ENCODE results near the gene ATP5F1D. TPM values are rescaled to one million over a fixed set of nuclear protein-coding genes. Genes with fewer than 3 reads are reported as not detected.

ATP5F1D gene
- total and polyA plus RNA-seq, 2 donors (not counting 3 experiments of a cell fraction or from before 2014, with no cell fraction given) = 167 to 192 TPM

DNA sequence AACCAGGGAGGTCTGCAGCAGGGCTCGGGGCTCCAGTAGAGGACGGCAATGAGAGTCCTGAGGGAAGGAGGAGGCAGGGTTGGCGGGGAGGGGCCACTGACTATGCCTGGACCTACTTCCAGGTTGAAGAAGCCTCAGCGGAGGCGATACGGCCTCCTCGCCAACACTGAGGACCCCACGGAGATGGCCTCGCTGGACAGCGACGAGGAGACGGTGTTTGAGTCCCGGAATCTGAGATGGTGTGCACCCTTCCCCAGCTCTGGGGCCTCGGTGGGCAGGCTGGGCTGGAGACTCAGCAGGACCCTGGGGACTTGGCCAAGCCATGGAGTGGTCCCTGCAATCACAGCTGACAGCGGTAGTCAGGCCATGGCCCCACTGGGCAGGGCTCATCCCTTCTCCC is 35.5 kb downstream of the ATP5F1D start:
- BruUV-seq (replicated peaks) = no TSS peak
- H4K20me1 ChIP-seq (replicated peaks; ENCODE audit: control insufficient read depth, extremely low read depth, insufficient read depth, low read length) = no peaks in the 10 kb centered on the region
- H3K9me1 ChIP-seq (replicated peaks; ENCODE audit: control insufficient read depth, extremely low read depth, insufficient read depth, low read length) = no peaks in the 10 kb centered on the region
- dilution Hi-C loops (cut with MboI; ENCODE audit: extremely low pct_ligation_motif_present, low sequenced_read_pairs) (no loop called here), intact Hi-C loops (cut with micrococcal nuclease) (no loop called here)
- TF ChIP-seq EZH2 (IDR thresholded peaks at IDR 0.05; ENCODE audit: borderline replicate concordance, low read depth, low read length, severe bottlenecking) = no peak
- TF ChIP-seq, protein P1, sequence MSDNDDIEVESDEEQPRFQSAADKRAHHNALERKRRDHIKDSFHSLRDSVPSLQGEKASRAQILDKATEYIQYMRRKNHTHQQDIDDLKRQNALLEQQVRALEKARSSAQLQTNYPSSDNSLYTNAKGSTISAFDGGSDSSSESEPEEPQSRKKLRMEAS (IDR thresholded peaks at IDR 0.05; ENCODE audit: insufficient read depth, insufficient read length) = no peak
- TF ChIP-seq FOS (IDR thresholded peaks at IDR 0.05; ENCODE audit: borderline replicate concordance, insufficient read depth, low read length) = no peak
- TF ChIP-seq, protein P2, sequence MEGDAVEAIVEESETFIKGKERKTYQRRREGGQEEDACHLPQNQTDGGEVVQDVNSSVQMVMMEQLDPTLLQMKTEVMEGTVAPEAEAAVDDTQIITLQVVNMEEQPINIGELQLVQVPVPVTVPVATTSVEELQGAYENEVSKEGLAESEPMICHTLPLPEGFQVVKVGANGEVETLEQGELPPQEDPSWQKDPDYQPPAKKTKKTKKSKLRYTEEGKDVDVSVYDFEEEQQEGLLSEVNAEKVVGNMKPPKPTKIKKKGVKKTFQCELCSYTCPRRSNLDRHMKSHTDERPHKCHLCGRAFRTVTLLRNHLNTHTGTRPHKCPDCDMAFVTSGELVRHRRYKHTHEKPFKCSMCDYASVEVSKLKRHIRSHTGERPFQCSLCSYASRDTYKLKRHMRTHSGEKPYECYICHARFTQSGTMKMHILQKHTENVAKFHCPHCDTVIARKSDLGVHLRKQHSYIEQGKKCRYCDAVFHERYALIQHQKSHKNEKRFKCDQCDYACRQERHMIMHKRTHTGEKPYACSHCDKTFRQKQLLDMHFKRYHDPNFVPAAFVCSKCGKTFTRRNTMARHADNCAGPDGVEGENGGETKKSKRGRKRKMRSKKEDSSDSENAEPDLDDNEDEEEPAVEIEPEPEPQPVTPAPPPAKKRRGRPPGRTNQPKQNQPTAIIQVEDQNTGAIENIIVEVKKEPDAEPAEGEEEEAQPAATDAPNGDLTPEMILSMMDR (IDR thresholded peaks at IDR 0.05; ENCODE audit: extremely low read depth in 1 of 2, insufficient read depth in 1 of 2, low read depth in 1 of 2, low read length in 2 of 2) = no peak
- TF ChIP-seq POLR2AphosphoS5 (IDR thresholded peaks at IDR 0.05; ENCODE audit: insufficient read depth, low read depth, low read length) = no peak
- no peak for TF ChIP-seq JUN (IDR thresholded peaks at IDR 0.05; ENCODE audit: borderline replicate concordance, insufficient read depth, insufficient read length, low read depth)
- no peak for TF ChIP-seq GATA2 (IDR thresholded peaks at IDR 0.05; ENCODE audit: insufficient read depth, insufficient read length, low read depth, low read length)
- no peak for TF ChIP-seq MYC (IDR thresholded peaks at IDR 0.05; ENCODE audit: low read depth, low read length)
- TF ChIP-seq POLR2A (IDR thresholded peaks at IDR 0.05; ENCODE audit: low read depth, low read length) = no peak
- FAIRE-seq (no peak), DNase-seq (ENCODE audit: low read depth, low spot score) (no peak)
- H3K9ac ChIP-seq (replicated peaks; ENCODE audit: extremely low read depth, insufficient read depth, low read length) = no peak overlapping the region
- ChIA-PET CTCF (no interaction called here), POLR2A (interaction anchor here (1.0 kb wide), 1 partner anchor 8 kb away, joined by 3 read pairs; the partner anchor contains the start of gene CIRBP)
- H2AFZ ChIP-seq (ENCODE audit: low read depth, low read length) = no peak overlapping the region
- H3K4me1 ChIP-seq (ENCODE audit: control insufficient read depth, extremely low read depth, insufficient read depth, low read length) = peaks cover 18% of the 10 kb centered on the region
- H3K79me2 ChIP-seq (ENCODE audit: control insufficient read depth, insufficient read depth, low read length) = peaks cover 23% of the 10 kb centered on the region
- H3K4me3 ChIP-seq (replicated peaks in 1 of 3; ENCODE audit: insufficient read depth in 1 of 3, low read depth in 1 of 3, low read length in 3 of 3) = no peak overlapping the region
- H3K36me3 ChIP-seq (ENCODE audit: control insufficient read depth in 2 of 2, extremely low read depth in 1 of 2, insufficient read depth in 2 of 2, low read length in 2 of 2) = peaks cover 16 to 28% of the 10 kb centered on the region in 2 experiments
- H3K27me3 ChIP-seq (ENCODE audit: control insufficient read depth in 2 of 2, insufficient read depth in 2 of 2, low read length in 2 of 2) = no peaks in the 10 kb centered on the region
- no peaks in the 10 kb centered on the region for H3K9me3 ChIP-seq (replicated peaks; ENCODE audit: control insufficient read depth, insufficient read depth, low read length)
- H3K4me2 ChIP-seq (ENCODE audit: insufficient read depth, low read length) = no peak overlapping the region
- H3K27ac ChIP-seq (ENCODE audit: insufficient read depth, low read depth, low read length) = no peak overlapping the region

All from endothelial cell of umbilical vein (primary cell).